ENCODE data around the gene GPRASP3.

GPRASP3 gene

DNA sequence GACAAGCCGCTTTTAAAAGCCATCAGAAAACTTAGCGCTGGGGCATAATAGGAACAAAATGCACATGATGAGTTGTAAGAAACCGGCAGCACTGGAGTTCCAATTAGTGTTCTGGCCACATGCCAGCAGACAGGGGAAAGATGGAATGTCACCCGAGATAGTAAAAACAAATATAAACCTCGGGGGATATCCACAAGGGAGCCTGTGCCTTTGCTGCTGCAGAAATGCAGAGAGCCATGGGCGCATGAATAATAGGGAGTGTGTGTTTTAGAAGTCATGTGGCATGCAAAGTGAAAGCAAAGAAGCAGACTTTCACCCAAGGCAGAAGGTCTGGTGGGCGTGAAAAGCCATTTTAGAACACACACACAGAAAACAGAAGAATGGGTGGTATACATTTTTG lies 19.1 kb downstream of the GPRASP3 start:
- H3K27ac Mint-ChIP-seq: peak overlapping the region in 2 of 3 experiments; percentile 76 to 82
- H3K27me3 Mint-ChIP-seq (ENCODE audit: low read depth): no peaks in the 10 kb centered on the region
- TF ChIP-seq, protein P1, sequence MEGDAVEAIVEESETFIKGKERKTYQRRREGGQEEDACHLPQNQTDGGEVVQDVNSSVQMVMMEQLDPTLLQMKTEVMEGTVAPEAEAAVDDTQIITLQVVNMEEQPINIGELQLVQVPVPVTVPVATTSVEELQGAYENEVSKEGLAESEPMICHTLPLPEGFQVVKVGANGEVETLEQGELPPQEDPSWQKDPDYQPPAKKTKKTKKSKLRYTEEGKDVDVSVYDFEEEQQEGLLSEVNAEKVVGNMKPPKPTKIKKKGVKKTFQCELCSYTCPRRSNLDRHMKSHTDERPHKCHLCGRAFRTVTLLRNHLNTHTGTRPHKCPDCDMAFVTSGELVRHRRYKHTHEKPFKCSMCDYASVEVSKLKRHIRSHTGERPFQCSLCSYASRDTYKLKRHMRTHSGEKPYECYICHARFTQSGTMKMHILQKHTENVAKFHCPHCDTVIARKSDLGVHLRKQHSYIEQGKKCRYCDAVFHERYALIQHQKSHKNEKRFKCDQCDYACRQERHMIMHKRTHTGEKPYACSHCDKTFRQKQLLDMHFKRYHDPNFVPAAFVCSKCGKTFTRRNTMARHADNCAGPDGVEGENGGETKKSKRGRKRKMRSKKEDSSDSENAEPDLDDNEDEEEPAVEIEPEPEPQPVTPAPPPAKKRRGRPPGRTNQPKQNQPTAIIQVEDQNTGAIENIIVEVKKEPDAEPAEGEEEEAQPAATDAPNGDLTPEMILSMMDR (IDR thresholded peaks at IDR 0.05; ENCODE audit: unreplicated experiment in 3 of 3): no peak
- no peaks in the 10 kb centered on the region for H3K4me1 Mint-ChIP-seq
- H3K36me3 Mint-ChIP-seq (ENCODE audit: low read depth): no peaks in the 10 kb centered on the region
- H3K4me3 Mint-ChIP-seq: peak overlapping the region in 1 of 3 experiments; percentile 9
- peaks cover 4% of the 10 kb centered on the region for H3K9me3 Mint-ChIP-seq

DNA sequence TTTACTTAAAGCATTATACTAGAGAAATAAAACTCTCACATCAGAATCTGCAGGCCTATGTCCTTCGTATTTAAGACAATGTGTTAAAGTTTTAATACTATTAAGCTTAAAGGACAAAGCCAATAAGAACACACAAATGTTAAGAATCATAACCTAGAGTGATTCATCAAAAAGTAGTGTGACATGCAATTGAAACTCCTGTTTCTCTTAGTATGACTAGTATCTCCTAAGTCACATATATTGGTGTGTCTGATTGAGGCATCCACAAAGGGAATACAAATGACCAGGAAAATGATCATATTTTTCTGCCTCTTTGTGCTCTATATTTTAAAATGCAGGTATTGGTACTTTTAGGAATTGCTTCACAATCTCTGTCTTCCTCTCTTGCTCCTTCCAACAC lies 23.8 kb downstream of the GPRASP3 start:
- Mint-ChIP-seq H3K27ac (no peak overlapping the region), H3K4me3 (no peak overlapping the region), H3K9me3 (peaks cover 2% of the 10 kb centered on the region), H3K27me3 (ENCODE audit: low read depth) (no peaks in the 10 kb centered on the region), H3K36me3 (ENCODE audit: low read depth) (peaks cover 3% of the 10 kb centered on the region), H3K4me1 (no peaks in the 10 kb centered on the region)
- TF ChIP-seq, protein P1 (IDR thresholded peaks at IDR 0.05; ENCODE audit: unreplicated experiment in 3 of 3): no peak

DNA sequence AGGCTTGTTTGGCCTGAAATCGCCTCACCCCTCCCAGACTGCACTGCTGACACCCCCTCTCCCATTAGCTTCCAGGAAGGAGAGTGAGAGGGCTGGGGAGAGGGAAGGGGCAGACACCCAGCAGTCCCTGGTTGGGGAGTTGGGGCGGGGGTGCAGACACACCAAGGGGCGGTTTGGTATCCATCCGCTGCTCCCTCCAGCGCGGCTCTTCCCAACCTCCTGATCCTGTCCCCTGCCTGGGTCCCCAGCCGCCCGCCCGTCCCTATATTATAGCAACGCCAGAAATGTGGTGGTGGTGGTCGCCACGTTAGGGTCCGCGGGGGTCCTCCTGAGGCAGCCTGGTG lies 24.9 kb downstream of the GPRASP3 start:
- no peak overlapping the region for H3K27ac Mint-ChIP-seq
- TF ChIP-seq, protein P1 (IDR thresholded peaks at IDR 0.05; ENCODE audit: unreplicated experiment in 3 of 3): no peak
- no peaks in the 10 kb centered on the region for H3K27me3 Mint-ChIP-seq (ENCODE audit: low read depth)
- peaks cover 3% of the 10 kb centered on the region for H3K36me3 Mint-ChIP-seq (ENCODE audit: low read depth)
- no peaks in the 10 kb centered on the region for H3K4me1 Mint-ChIP-seq
- H3K4me3 Mint-ChIP-seq: no peak overlapping the region
- H3K9me3 Mint-ChIP-seq: peaks cover 2% of the 10 kb centered on the region

DNA sequence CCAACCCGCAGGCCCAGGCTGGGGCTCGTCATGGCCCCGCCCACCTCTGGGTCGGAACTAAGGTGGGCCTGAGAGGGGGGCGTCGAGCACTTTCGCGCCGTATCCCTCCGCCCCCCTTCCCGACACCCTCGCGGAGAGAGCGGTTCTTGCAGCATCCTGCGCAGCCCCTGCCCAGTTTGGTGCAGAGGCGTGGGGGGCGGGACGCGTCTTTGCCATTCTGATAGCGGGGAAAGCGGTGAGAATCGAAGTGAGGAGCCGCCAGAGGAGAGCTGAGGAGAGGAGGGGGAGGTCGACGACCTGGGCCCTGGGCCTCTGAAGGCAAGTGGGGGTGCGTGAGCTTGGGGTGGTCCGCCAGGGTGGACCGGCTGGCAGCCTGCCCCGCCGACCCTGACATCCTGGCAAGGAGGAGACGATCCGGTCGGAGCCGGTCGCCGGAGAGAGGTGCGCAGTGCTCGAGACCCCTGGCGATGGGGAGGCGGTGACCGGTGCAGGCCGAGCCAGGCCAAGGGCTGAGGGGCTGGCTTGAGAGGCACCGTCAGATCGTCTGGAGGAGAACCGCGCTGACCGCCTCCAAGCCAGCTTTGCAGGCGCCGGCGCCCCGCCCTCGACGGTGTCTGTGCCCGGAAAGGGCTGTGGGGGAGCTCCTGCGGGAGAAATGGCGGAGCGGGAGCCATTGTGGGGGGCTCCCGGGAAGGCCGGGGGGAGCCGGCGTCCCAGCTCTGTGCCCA lies 25.5 kb downstream of the GPRASP3 start:
- no peaks in the 10 kb centered on the region for H3K4me1 Mint-ChIP-seq
- H3K27ac Mint-ChIP-seq: no peak overlapping the region
- H3K36me3 Mint-ChIP-seq (ENCODE audit: low read depth): peaks cover 3% of the 10 kb centered on the region
- TF ChIP-seq, protein P1 (IDR thresholded peaks at IDR 0.05; ENCODE audit: unreplicated experiment in 3 of 3): no peak
- no peaks in the 10 kb centered on the region for H3K27me3 Mint-ChIP-seq (ENCODE audit: low read depth)
- H3K4me3 Mint-ChIP-seq: peak overlapping the region; percentile 74 to 76 (median 75)
- peaks cover 2% of the 10 kb centered on the region for H3K9me3 Mint-ChIP-seq

DNA sequence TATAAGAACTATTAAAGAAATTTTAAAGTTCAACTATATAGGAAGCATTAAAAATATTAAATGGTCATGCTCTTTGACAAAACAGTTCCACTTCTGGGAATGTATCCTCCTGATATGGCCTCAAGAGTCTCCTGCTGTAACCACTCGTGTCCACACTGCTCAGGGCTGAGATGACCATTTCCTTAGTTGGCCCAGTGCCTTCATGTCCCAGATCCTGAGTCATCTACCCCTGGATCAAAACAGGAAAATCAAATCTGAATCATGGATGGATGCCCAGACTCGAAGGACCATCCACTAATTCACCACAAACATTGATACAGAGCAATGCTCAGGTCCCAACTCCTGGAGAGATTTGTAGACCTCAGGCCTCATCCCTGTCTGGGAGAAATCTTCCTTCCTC lies 44.7 kb downstream of the GPRASP3 start:
- peaks cover 9% of the 10 kb centered on the region for H3K4me1 Mint-ChIP-seq
- no peaks in the 10 kb centered on the region for H3K9me3 Mint-ChIP-seq
- no peak overlapping the region for H3K27ac Mint-ChIP-seq
- TF ChIP-seq, protein P1 (IDR thresholded peaks at IDR 0.05; ENCODE audit: unreplicated experiment in 3 of 3): no peak
- no peaks in the 10 kb centered on the region for H3K27me3 Mint-ChIP-seq (ENCODE audit: low read depth)
- no peaks in the 10 kb centered on the region for H3K36me3 Mint-ChIP-seq (ENCODE audit: low read depth)
- no peak overlapping the region for H3K4me3 Mint-ChIP-seq

DNA sequence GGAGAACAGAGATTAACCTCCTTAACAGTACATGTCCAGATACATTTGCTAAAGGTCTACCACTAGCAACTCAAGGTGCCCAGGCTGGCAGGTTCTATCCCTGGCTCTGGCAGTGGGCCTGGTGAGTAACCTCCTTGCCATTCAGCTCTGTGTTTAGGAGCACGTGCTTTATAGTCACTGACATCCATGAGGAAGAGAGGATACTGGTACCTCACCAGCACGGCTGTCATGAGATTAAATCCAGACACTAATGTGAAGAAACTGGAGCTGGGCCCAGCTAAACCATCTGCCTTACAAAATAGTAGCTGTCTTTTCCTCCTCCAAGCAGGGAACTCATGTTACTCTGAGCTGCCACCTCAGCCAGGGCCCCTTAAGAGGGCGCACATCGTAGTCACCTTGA lies 45.3 kb downstream of the GPRASP3 start:
- Mint-ChIP-seq H3K27ac (no peak overlapping the region), H3K36me3 (ENCODE audit: low read depth) (no peaks in the 10 kb centered on the region), H3K9me3 (no peaks in the 10 kb centered on the region), H3K4me3 (no peak overlapping the region), H3K27me3 (ENCODE audit: low read depth) (no peaks in the 10 kb centered on the region), H3K4me1 (peaks cover 9% of the 10 kb centered on the region)
- TF ChIP-seq, protein P1 (IDR thresholded peaks at IDR 0.05; ENCODE audit: unreplicated experiment in 3 of 3): no peak

Data from nephron (organoid).